Fibroblast of skin of back (primary cell): ENCODE data around the gene COPS8.

Source experiments
- DNase-seq: peaks from one replicate; pipeline ENCODE4 v3.0.0-alpha.2; 2013

COPS8 gene

DNA sequence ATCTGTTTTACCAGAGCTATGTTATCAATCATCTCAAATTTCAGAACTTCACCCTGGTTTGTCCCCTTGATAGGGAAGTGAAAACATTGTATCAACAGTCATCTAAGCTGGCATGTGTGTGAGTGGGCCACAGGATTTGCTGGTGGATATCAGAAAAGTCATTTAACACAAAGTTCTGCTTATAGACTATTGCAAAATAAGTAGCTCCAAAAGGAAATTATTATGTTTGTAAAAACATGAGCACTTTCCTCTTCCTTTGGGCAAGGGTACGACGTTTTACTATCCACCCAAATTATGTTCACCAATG is 20.7 kb upstream of the COPS8 start:
- DNase-seq = no peak

DNA sequence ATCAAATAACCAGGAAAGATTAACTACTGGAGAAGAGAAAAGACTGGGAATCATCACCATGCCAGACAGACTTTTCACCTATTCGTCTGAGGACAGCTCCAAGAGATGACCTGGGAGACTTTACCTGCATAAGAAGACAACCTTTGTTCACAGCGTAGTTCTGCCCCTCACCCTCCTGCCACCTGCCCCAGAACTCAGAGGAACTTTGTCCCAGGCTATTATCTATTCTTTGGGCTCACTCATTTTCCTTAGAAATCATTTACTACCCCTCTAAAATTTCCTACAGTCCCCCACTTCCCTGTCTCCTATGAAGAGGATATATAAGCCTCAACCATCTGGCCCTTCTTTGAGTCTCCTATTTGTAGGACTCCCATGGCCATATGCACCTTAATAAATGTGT is 19.3 kb upstream of the COPS8 start:
- no peak for DNase-seq

DNA sequence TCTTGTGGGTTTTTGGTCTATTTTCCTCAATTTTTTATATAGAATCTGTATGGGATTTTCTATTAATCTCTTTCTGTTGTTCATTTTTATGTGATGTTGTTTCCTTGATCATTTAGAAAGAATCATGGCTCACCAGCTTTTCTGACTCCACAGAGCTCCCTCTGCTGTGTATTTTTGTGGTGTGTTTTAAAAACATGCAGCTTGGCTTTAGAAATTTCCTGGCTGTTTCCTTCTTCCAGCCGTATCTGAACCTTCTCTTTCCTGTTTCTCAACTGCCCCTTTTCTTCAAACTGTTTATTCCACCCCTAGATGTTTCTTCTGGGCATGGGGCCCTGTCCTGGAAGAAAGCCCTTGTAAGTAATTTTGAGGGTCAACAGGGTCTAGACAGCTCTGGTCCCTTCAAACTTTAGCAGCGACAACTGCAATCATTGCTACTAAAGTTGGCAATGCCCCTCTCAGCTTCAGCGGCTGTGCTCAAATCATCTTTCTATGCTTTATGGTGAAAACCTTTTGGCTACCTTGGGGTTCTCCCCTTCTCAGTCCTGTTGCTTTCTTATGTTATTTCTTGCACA is 17.6 kb upstream of the COPS8 start:
- DNase-seq = no peak

DNA sequence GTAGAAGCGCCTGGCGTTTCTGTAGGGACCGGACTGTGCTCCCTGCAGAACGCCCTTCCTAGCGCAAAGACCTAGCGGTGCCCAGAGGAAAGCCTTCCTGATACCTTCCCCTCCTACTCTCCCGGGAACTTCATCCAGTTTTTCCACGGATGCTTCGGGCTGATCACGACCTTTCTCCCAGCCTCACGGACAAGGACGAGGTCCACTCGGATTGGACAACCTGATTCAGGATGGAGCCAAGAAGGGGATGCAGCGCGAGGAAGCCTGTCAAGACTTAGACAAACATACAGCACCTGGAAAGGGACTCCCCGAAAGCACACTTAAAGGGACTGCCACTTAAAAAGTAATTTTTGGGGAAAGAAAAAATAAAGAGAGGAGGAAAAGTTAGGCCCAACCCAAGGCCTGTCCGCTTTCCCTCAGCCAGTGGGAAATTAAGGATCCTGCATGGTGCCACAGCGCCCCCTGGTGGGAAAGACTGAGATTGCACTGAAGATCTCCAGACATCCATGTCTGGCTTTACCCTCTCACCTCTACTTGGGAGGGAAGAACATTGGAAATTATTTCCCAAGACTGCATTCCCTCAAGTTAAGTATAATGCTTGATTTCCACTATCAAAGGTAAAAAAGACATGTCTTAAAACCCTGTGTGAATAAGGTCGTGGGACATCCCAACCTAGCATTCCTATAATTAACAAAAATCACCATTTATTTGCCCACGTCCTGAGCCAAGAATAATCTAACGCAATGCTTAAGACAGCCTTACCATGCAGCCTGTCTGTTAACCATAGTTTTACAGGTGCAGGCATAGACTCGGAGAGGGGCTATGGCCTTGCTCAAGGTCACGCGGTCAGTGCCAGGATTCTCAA is 13.4 kb upstream of the COPS8 start:
- DNase-seq = peak; percentile 68

DNA sequence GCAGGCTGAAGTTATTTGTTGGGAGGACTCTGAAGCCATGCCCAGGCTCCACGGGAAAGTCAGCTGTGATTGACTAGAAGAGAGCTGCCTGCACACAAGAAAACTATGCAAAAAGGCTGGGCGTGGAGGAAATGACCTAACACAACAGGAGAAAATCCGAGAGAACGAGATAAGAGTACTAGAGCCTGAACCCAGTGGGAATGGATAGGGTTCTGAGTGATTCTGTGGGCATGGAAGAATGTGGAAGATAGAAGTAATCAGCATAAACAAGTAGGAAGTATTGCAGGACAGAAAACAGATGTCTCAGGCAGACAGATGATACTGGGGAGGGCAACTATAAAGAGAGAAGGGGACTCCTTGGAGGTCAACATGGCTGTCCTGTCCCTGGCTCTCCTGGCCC is 12.1 kb upstream of the COPS8 start:
- DNase-seq = peak; percentile 87

DNA sequence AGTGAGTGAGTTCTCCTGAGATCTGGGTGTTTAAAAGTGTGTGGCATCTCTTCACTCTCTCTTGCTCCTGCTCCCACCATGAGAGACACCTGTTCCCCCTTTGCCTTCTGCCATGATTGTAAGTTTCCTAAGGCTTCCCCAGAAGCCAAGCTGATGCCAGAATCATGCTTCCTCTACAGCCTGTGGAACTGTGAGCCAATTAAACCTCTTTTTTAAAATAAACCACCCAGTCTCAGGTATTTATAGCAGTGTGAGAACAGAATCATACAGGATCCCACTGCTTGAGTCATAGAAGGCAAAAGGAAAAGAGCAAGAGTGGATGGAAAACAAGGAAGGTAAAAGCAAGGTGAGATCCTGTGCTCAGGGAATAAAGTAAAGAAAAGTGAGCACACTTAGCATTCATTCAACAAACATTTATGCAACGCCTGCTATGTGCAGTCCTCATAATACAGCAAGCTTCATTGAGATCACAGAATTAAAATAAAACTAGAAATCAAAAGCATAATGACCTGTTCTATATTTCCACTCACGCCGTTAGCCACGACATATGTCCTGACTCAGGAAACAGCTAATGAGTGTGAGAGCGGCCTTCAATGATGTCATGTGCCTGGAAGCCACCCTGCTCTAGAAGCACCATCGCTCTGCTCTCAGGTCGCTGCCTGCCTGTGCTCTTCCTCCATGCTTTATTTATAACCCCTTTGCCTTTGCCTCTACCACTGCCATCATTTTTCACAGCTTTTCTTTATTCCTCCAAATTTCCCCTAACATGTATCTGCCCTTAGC is 11.3 kb upstream of the COPS8 start:
- DNase-seq = no peak

DNA sequence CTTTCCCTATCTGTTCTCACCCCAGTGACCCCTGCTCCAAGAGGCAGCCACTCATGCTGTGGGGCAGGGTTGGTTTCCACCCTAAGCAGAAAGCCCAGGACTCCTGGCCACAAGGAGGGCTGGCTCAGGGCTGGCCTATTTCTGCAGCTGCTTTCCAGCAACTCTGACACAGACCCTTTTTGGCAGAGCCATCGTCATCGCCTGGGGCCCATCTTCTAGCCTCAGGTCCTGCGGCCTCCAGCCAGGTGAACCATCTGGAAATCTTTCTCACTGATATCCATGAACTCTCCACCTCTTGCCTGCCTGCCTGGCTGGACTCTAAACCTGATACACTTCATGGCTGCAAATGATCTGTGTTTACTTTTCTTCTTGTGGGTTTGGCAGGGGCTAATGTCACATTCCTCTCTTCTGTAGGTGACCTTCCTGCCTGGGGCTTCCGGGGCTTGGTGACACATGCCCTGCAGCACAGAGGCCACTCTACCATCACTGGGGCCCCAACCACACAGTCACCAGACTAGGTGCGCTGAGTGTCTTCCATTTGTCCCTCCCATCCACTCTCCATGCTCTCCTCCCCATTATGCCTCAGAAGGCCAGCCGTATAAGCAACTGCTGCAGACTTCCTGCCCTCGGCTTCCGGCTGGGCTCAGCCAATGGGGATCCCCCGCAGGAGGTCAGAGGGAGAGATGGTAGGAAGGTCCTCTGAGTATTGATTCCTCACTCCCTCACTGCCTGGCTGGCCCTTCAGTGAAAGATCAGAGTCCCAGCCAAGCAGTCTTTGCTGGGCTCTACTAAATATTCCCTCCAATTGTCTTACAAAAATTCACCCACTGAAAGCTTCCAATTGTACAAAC is 9.7 kb upstream of the COPS8 start:
- DNase-seq = no peak

DNA sequence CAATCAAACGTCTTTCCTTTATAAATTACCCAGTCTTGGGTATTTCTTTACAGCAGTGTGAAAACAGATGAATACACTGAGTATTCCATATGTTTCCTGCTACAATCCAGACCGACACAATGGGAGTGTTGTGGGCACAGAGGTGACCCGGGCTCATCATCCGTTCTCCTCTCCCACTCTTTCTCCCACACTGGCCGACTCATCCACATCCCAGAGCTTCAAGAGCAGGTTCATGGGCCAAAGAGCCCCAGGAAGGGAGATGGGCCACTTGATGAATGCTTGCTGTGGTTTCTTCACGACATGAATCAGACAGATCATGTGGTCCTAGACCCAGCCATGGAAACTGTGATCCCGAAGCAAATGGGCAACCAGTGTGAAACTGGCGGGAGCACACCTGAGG is 4.1 kb upstream of the COPS8 start:
- no peak for DNase-seq

DNA sequence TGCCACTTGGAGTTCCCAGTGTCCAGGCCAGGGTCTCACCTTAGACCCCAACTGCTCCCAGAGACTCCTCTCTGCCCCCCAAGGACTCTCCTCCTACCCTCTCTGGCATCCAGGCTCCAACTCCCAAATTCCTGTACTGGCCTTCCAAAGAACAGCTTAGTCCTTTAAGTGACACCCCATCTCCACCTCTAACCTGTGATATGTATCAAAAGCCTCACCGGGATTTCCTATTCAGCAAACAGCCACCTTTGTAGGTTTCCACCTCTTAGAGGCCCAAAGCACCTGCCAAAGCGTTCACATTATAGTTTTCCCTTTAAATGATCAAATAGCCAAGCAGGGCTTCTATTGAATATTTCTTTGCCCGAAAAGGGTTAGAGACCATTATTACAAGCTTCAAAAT is 2.7 kb upstream of the COPS8 start:
- DNase-seq = no peak

DNA sequence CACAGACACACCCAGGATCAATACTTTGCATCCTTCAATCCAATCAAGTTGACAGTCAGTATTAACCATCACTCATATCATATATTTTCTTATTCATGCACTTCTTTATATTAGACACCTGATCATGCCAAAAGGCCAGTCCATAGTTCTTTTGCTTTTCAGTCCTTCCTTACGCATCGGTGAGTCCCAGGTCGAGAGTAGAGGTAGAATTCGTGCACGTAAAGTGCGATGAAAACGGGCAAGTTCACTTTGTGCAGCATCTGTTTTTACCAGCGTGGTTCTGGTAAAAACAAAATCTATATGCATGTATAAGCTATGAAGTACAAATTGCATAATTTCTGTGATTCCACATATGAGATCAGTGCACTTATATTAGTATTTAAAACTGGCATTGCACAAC is 1.2 kb upstream of the COPS8 start:
- no peak for DNase-seq

DNA sequence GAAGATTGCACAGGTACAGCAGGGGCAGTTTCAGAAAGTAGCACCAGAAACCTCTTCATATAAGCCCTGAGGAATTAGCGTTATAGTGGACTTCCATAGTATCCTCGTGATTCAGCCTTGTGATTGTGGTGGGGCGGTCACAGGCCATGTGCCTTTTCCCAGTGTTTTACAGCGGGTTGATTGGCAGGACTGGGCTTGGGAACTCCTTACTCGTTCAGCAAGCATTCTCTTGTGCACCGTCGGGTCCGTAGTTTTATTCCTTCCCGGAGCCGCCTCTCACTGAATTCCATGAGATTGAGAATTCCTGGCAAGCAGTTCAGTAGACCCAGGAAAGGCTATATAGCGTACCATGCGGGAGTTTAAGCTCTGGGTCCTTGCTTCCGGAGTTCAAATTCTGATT is 5.2 kb downstream of the COPS8 start:
- no peak for DNase-seq

DNA sequence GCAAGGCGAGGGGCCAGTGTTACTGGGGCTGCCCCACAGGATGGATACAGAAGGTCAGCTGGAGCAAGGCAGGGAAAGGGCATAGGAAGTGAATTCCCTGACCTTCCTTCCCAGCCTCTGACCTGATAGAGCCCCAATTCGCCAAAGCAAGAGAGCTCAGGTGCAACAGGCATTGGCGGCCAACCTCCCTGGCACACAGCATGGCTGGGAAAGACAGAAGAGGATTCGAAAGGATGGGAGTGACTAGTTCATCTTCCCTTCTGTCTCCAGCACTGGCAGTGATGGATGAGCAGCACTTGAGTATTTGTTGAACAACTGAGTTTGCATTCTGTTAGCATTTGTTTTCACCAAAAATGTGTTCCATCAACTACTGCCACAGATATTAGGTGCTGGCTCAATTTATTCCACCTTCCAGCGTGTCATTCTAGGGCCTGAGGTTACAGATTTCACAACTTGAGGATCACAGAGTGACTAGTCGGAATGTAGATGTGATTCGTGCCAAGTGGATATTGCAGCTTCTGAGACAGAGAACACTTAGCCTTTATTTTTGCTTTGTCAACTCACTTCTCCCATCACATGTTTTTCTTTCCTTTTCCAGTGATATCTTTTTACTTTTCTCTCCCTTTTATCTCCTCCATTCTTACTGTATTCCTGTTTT is 6.2 kb downstream of the COPS8 start:
- no peak for DNase-seq

DNA sequence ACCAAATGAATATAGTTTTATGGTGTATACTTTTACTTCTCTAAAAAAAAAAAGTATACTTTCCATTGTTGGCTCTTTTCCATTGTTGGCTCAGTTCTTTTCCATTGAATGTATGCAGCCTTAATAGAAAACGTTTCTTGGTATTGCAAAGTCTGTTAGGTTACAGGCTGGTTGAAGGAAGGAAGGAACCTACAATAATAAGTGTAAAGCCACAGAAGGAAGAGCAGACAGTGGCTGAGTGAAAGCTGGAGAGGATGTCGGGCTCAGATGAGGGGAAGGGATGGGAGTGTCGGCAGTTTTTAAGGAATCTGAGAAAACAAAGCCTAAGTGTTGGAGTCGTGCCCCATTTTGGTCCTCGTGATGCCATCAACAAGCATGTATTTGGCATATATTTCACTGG is 6.8 kb downstream of the COPS8 start:
- no peak for DNase-seq

DNA sequence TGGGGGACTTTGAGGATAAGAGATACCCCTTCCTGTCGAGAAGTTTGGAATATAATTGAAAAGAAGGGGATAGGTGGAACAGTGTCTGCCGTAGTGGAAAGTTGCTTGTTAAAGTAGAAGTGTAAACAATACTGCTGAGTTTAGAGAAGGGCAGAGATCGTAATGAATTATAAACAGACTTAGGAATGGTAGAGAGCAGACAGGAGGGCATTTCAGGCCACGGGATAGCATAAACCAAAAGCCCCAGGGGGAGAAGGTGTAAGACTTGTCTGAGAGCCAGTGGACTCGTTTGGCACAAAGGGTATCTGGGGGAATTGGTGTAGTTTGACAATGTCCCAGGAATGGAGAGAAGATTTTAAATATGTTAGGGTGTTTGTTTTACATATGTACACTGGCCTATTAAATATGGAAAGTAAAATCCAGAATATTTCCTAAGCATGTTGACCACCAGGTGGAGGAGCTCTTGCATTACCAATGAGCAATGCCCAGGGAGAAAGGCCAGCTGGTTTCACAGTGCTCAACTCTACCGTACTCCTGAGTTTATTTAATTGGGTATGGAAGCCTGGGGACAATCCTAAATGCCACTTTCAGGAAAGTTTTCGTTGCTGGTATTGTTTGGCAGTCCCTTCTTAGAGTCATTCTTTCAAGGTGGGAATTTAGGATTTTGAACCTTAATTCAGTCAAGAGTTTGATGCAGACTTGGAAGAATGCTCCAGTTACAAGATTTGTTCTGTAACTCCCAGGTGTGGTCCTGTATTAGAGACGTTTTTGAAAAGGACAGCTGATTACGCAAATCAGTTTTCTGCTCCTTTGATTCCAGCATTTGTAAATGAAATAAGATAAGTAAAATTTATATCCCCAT is 7.5 kb downstream of the COPS8 start:
- DNase-seq = peak; percentile 58

DNA sequence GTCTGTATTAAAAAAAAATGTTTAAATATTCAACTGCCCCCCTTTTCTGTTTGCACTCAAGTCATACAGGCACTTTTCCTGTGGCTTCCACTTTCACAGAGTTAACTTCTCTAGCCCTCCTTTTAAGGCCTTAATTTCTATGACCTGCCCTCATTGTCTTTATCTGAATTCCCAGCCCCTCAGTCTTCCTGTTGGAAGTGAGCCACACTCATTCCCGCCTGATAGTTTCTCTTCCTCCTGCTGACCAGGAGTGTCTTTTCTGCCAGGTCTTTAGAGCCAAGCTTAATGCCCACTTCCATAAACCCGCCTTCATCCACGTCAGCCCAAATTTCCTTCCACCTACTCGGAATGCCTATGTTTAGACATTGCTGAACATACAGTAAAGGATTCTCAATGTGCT is 10.5 kb downstream of the COPS8 start:
- DNase-seq = no peak

DNA sequence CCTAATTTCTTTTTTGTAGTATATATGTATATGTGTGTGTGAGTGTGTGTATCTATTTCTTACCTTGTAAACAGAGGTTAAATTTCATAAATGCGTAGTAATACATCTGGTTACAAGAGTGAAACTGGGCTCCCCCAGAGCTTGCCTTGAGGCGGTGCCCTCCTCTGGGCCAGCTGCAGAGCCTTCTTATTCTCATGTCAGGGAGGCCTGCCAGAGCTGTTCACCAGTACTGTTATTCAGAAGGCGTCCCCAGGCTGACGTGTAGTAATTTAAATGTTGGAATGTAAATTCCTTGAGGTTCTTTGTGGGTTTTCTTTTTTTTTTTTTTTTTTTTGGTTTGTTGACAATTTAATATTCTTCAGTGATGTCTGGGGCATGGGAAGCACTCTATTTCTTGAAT is 11.2 kb downstream of the COPS8 start:
- DNase-seq = peak; percentile 71

DNA sequence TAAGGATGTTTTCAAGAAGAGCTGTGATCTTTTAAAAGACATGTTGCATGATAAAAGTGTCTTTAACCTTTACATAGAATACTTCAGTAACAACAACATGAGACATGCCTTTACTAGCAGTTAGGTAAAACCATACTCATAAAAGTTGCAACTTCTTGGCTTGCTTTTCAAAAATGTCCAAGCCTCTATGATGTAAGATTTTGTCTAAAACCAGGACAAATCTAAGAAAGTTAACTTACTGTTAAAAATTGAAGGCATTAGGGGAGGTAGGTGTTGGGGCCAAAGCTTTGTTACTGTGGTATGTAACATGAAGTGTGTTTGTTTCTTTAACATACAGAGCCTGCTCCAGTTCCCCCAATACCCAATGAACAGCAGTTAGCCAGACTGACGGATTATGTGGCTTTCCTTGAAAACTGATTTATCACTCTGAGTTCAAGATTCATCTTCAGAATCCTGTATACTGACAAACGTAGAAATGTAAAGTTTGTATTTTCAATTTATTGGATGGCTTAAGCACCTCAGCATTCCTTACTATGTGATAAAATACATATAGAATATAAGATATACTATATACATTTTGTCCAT is 11.7 kb downstream of the COPS8 start:
- no peak for DNase-seq

DNA sequence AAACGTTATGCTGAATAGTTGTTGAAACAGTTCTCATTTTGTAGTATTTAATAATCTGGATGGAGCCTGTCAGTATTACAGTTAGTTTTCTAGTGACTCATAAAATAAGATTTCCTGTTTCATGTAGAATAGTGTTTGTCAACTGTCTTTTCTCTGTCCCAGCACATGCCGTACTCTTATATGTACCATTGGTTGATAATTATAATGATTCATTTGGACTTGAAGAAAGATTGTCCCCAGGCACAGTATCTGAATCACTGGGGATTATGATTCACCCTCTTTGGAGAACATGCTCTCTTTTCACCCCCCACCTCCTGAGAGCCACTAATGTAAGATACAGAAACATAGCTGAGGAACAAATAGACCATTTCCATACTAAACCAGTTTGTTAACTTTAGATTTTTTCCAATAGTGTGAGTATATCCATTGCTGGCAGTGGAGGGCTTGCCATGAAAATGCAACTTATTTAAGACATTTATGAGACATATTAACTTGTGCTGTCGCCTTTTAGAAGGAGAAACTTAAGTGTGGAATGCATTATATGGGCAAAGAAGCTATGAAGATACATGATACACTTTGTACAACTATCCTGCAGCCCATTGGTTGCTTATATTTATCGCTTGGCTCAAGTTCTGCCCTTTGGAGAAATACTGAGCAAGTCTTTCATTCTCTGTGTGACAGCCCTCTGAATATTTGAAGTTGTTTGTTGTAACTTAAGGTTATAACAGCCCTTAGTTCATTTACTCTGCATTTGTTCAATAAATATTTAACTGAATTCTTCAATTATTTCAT is 12.4 kb downstream of the COPS8 start:
- peak; percentile 96 for DNase-seq

DNA sequence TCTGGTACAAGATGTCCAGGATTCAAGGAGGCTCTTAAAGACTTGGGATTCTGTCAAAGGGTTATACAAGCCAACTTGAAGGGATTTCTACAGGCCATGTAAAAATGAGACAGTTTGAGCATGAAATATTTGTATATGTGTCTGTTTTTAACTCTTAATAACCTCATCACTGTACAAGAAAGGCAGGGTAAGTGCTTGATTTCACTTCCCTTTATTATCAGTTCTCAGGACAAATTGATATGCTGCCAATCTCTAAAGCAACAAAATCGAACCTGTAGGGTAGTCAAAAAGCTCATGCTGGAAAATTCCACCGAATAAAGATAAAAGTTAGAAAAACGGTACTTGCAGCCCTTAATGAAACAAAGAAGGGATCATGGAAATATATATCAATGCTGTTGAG is 14.1 kb downstream of the COPS8 start:
- DNase-seq = no peak
